ENCODE data around the gene NDUFS4.

NDUFS4 gene

DNA sequence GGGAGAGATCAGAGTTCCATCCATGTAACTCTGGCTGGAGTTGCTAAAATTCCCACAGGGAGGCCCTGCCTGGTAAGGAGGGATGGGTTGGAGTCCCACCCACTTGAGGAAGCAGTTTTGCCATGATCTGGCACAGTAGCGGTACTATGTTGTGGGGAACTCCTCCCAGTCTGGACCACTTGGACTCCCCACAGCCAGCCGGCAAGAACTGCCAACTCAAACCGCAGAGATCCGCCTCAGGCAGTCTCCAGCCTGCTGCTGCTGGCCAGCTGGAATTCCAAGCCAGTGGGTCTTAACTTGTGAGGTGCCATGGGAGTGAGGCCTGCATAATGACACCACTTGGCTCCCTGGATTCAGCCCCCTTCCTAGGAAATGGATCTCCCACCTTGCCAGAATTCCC is 151.9 kb downstream of the NDUFS4 start:
- H3F3A ChIP-seq (ENCODE audit: insufficient read depth), result no peaks in the 10 kb centered on the region
- no peak for TF ChIP-seq EZH2phosphoT487 (conservative IDR thresholded peaks at IDR 0.05; ENCODE audit: low read length)
- TF ChIP-seq, protein P1, sequence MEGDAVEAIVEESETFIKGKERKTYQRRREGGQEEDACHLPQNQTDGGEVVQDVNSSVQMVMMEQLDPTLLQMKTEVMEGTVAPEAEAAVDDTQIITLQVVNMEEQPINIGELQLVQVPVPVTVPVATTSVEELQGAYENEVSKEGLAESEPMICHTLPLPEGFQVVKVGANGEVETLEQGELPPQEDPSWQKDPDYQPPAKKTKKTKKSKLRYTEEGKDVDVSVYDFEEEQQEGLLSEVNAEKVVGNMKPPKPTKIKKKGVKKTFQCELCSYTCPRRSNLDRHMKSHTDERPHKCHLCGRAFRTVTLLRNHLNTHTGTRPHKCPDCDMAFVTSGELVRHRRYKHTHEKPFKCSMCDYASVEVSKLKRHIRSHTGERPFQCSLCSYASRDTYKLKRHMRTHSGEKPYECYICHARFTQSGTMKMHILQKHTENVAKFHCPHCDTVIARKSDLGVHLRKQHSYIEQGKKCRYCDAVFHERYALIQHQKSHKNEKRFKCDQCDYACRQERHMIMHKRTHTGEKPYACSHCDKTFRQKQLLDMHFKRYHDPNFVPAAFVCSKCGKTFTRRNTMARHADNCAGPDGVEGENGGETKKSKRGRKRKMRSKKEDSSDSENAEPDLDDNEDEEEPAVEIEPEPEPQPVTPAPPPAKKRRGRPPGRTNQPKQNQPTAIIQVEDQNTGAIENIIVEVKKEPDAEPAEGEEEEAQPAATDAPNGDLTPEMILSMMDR (IDR thresholded peaks at IDR 0.05; ENCODE audit: insufficient read depth, low read length, poor library complexity, severe bottlenecking), result no peak
- H3K9me2 ChIP-seq (replicated peaks; ENCODE audit: insufficient read depth, low read length), result no peaks in the 10 kb centered on the region
- no peaks in the 10 kb centered on the region for H4K20me1 ChIP-seq (ENCODE audit: low read depth, low read length)
- no peak overlapping the region for H3K4me3 ChIP-seq (ENCODE audit: insufficient read depth, low read length, poor library complexity, severe bottlenecking)
- H2AFZ ChIP-seq (ENCODE audit: low read depth, low read length, severe bottlenecking), result no peak overlapping the region
- no peaks in the 10 kb centered on the region for H3K79me2 ChIP-seq (ENCODE audit: insufficient read depth, low read length)
- H3K9ac ChIP-seq (ENCODE audit: low read length), result no peak overlapping the region
- no peaks in the 10 kb centered on the region for H3K36me3 ChIP-seq (ENCODE audit: low read length)
- no peaks in the 10 kb centered on the region for H3K9me3 ChIP-seq (ENCODE audit: insufficient read depth, low read length)
- H3K4me2 ChIP-seq (ENCODE audit: low read depth, low read length, poor library complexity, severe bottlenecking), result no peak overlapping the region
- H3K27me3 ChIP-seq (ENCODE audit: low read length), result no peaks in the 10 kb centered on the region
- H3K27ac ChIP-seq (ENCODE audit: low read depth, low read length), result no peak overlapping the region

DNA sequence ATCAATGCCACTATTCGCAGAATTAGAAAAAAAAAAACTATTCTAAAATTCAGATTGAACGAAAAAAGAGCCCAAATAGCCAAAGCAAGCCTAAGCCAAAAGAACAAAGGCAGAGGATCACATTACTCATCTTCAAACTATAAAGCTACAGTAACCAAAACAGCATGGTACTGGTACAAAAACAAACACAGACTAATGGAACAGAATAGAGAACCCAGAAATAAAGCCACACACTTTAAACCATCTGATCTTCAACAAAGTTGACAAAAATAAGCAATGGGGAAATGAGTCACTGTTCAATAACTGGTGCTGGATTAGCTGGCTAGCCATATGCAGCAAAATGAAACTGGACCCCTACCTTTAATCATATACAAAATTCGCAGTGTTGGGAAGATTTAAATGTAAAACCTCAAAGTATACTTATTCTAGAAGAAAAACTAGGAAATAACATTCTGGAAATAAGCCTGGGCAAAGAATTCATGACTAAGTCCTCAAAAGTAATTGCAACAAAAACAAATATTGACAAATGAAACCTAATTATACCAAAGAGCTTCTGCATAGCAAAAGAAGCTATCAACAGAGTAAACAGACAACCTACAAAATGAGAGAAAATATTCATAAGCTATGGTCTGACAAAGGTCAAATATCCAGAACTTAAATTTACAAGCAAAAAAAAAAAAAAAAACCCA is 153.7 kb downstream of the NDUFS4 start:
- H3K9me2 ChIP-seq (replicated peaks; ENCODE audit: insufficient read depth, low read length), result no peaks in the 10 kb centered on the region
- H3K4me3 ChIP-seq (ENCODE audit: insufficient read depth, low read length, poor library complexity, severe bottlenecking), result no peak overlapping the region
- no peaks in the 10 kb centered on the region for H3F3A ChIP-seq (ENCODE audit: insufficient read depth)
- H3K9me3 ChIP-seq (ENCODE audit: insufficient read depth, low read length), result no peaks in the 10 kb centered on the region
- no peaks in the 10 kb centered on the region for H3K36me3 ChIP-seq (ENCODE audit: low read length)
- TF ChIP-seq, protein P1 (IDR thresholded peaks at IDR 0.05; ENCODE audit: insufficient read depth, low read length, poor library complexity, severe bottlenecking), result no peak
- no peak for TF ChIP-seq EZH2phosphoT487 (conservative IDR thresholded peaks at IDR 0.05; ENCODE audit: low read length)
- H3K27me3 ChIP-seq (ENCODE audit: low read length), result no peaks in the 10 kb centered on the region
- no peak overlapping the region for H2AFZ ChIP-seq (ENCODE audit: low read depth, low read length, severe bottlenecking)
- no peak overlapping the region for H3K4me2 ChIP-seq (ENCODE audit: low read depth, low read length, poor library complexity, severe bottlenecking)
- H3K79me2 ChIP-seq (ENCODE audit: insufficient read depth, low read length), result no peaks in the 10 kb centered on the region
- H3K9ac ChIP-seq (ENCODE audit: low read length), result no peak overlapping the region
- H3K27ac ChIP-seq (ENCODE audit: low read depth, low read length), result no peak overlapping the region
- H4K20me1 ChIP-seq (ENCODE audit: low read depth, low read length), result no peaks in the 10 kb centered on the region

DNA sequence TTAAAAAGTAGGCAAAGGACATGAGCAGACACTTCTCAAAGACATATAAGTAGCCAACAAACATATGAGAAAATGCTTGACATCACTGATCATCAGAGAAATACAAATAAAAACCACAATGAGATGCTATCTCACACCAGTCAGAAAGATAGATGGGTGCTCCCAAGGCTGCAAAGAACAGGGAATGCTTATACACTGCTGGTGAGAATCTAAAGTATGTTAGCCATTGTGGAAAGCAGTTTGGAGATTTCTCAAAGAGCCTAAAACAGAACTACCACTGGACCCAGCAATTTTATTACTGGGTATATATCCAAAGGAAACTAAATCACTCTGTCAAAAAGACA is 154.2 kb downstream of the NDUFS4 start:
- no peaks in the 10 kb centered on the region for H4K20me1 ChIP-seq (ENCODE audit: low read depth, low read length)
- TF ChIP-seq EZH2phosphoT487 (conservative IDR thresholded peaks at IDR 0.05; ENCODE audit: low read length), result no peak
- TF ChIP-seq, protein P1 (IDR thresholded peaks at IDR 0.05; ENCODE audit: insufficient read depth, low read length, poor library complexity, severe bottlenecking), result no peak
- no peak overlapping the region for H3K9ac ChIP-seq (ENCODE audit: low read length)

More for the DNA sequence above, 154.2 kb downstream of the NDUFS4 start:
- Histone ChIP-seq H3K4me3 (ENCODE audit: insufficient read depth, low read length, poor library complexity, severe bottlenecking) (no peak overlapping the region), H2AFZ (ENCODE audit: low read depth, low read length, severe bottlenecking) (no peak overlapping the region), H3K79me2 (ENCODE audit: insufficient read depth, low read length) (no peaks in the 10 kb centered on the region), H3K9me2 (replicated peaks; ENCODE audit: insufficient read depth, low read length) (no peaks in the 10 kb centered on the region), H3K27me3 (ENCODE audit: low read length) (no peaks in the 10 kb centered on the region), H3K9me3 (ENCODE audit: insufficient read depth, low read length) (no peaks in the 10 kb centered on the region), H3F3A (ENCODE audit: insufficient read depth) (no peaks in the 10 kb centered on the region), H3K4me2 (ENCODE audit: low read depth, low read length, poor library complexity, severe bottlenecking) (no peak overlapping the region), H3K27ac (ENCODE audit: low read depth, low read length) (no peak overlapping the region), H3K36me3 (ENCODE audit: low read length) (no peaks in the 10 kb centered on the region)
